H1 (cell line): ENCODE measurements around the gene BRD4. TPM values are rescaled to one million over a fixed set of nuclear protein-coding genes. Genes with fewer than 3 reads are reported as not detected.

Experiments
- EGR1 ChIP-seq: IDR thresholded peaks from 2 replicates; pipeline ENCODE4 v1.6.1; 2011; ENCODE audit warnings: low read depth, low read length, borderline replicate concordance
- FOSL1 ChIP-seq: IDR thresholded peaks from 2 replicates; pipeline ENCODE4 v1.6.1; 2011; ENCODE audit warnings: mild to moderate bottlenecking, low read depth, low read length, moderate library complexity; ENCODE audit not compliant: insufficient read depth
- RAD21 ChIP-seq, 2 experiments: IDR thresholded peaks in 1 of 2; conservative IDR thresholded peaks in 1 of 2; 2 replicates each; pipeline ENCODE4 v1.6.1; 2011; ENCODE audit warnings: low read depth in 2 of 2, low read length in 2 of 2, improper control_type of control experiment in 1 of 2, inconsistent platforms in 1 of 2, mild to moderate bottlenecking in 1 of 2, moderate library complexity in 1 of 2
- polyA plus RNA-seq, 7 experiments: library from polyadenylated mRNA; depleted of rRNA in 3 of 7; stranded (reverse) in 5 of 7; unstranded in 2 of 7; fragments of >200 nt in 5 of 7; fragments of 200-250 nt in 2 of 7; gene quantifications; 1 replicate in 5 of 7; 2 replicates in 1 of 7; 4 replicates in 1 of 7; pipeline versions ENCODE4 v1.2.1 to v1.2.3, GENCODE V29; 2011 to 2013; ENCODE audit warnings: missing spikeins in 2 of 7, mixed read lengths in 2 of 7
- total RNA-seq: library from RNA; stranded (reverse); fragmentation: NEBNext Ultra II Directional; extraction: Animal tissue kit (Norgen Biotek cat#: 25700); gene quantifications from 2 replicates; pipeline ENCODE4 v1.2.1, GENCODE V29; 2021

Gene BRD4
- total and polyA plus RNA-seq, 2 of the 8 experiments (the other 6 are each of a cell fraction or from before 2014, with no cell fraction given), result 14.1 to 146 TPM

DNA sequence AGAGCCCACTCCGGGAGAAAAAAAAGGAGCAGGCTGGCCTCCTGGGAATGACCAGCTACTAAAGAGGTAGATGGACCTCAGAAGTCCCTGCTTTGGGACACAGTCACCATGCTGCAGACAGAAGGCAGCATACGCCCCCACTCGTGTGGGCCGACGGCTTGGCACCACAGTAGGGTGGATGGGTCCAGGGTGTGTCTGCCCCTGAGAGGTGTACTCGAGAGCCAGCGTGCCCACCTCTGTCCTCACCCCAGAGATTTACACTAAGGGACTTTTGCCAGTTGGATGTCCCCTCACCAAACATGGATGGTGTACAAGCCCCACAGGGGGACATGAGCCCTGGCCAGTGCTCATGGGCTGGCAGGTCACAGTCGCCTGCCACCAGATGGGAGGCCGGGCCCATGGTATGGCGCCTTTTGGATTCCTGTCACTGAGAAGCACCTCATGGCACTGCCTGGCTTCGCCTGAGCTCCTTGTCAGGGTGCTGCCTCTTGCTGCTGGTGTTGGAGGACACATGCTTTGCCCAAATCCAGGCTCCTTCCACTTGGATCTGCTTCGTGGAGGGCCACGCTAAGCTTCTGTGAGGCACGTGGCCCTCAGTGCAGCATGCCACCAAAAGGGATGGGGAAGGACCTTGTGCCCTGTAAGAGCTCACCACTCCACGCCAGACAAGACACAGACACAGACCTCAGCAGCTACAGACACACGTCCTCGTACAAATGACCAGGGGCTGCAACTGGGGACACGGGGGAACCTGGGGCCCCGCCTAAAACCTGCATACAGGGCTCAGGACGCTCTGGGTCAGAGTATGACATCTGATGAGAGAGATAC, 86.8 kb downstream of the BRD4 start (continued):
- TF ChIP-seq RAD21 (IDR thresholded peaks at IDR 0.05 in 1 of 2, conservative IDR thresholded peaks at IDR 0.05 in 1 of 2; ENCODE audit: low read depth in 2 of 2, low read length in 2 of 2) (no peak), EGR1 (no peak), FOSL1 (no peak)
